Adrenal gland (tissue), 5 donors: ENCODE measurements around the gene KLF9.

Source experiments
- CTCF ChIP-seq, 6 experiments: fragments of 450-650 bp in 4 of 6; fragments of 200-600 bp in 2 of 6; sonication (generic) in 1 of 6; IDR thresholded peaks; 1 replicate in 5 of 6; 2 replicates in 1 of 6; pipeline versions ENCODE4 v1.5.1 to v1.8.0; 2016 to 2021; ENCODE audit warnings: antibody characterized with exemption in 6 of 6, mild to moderate bottlenecking in 2 of 6, moderate library complexity in 1 of 6
- POLR2A ChIP-seq, 2 donors: fragments of 450-650 bp; IDR thresholded peaks; one replicate each; pipeline ENCODE4 v1.6.1; 2017; ENCODE audit warnings: antibody characterized with exemption in 2 of 2, mild to moderate bottlenecking in 2 of 2, moderate library complexity in 1 of 2
- donor health status: DM: no; HTN: no; CAD: no.

DNA sequence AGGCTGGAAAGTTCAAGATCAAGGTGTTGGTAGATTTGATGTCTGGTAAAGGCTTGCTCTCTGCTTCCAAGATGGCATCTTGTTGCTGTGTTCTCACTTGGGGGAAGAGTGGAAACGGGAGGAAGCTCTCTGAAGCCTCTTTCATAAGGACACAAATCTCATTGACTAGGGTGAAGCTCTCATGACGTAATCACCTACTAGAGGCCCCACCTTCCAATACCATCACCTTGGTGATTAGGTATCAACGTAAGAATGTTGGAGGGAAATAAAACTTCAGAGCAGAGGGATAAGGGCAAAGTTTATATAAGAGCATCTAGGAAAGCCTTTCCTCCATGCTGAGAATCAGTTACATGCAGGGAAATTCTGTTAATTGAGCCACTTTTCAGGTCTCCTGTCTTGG is 15.4 kb upstream of the KLF9 start:
- no peak for TF ChIP-seq CTCF (IDR thresholded peaks at IDR 0.05)
- TF ChIP-seq POLR2A (IDR thresholded peaks at IDR 0.05): no peak
